H9 (cell line): ENCODE results near the gene OXCT1. TPM values are rescaled to one million over a fixed set of nuclear protein-coding genes. Genes with fewer than 3 reads are reported as not detected.

ENCODE experiments used
- DNase-seq: peaks from one replicate; pipeline ENCODE4 v3.0.0-alpha.2; 2017
- H2AFZ ChIP-seq: one replicate; pipeline ENCODE4 v1.6.1; 2013; ENCODE audit warnings: mild to moderate bottlenecking, low read length, control low read depth, moderate library complexity
- H2AK5ac ChIP-seq: 2 replicates; pipeline ENCODE4 v1.6.1; 2013; ENCODE audit warnings: low read length, control low read depth, mixed read lengths; ENCODE audit not compliant: insufficient read length
- H2BK120ac ChIP-seq: one replicate; pipeline ENCODE4 v1.6.1; 2013; ENCODE audit warnings: low read depth, mild to moderate bottlenecking, low read length, control low read depth, inconsistent platforms; ENCODE audit not compliant: poor library complexity, severe bottlenecking
- H2BK12ac ChIP-seq: 2 replicates; pipeline ENCODE4 v1.6.1; 2013; ENCODE audit warnings: low read length, control low read depth, mixed read lengths, low read depth; ENCODE audit not compliant: insufficient read length
- H2BK15ac ChIP-seq: 2 replicates; pipeline ENCODE4 v1.6.1; 2013; ENCODE audit warnings: low read depth, low read length, control low read depth
- H2BK20ac ChIP-seq: one replicate; pipeline ENCODE4 v1.6.1; 2013; ENCODE audit warnings: low read depth, mild to moderate bottlenecking, low read length, control low read depth, inconsistent platforms; ENCODE audit not compliant: poor library complexity, severe bottlenecking
- H2BK5ac ChIP-seq: 2 replicates; pipeline ENCODE4 v1.6.1; 2013; ENCODE audit warnings: low read length, control low read depth, mixed read lengths; ENCODE audit not compliant: insufficient read length
- H3K14ac ChIP-seq: 2 replicates; pipeline ENCODE4 v1.6.1; 2013; ENCODE audit warnings: low read length, control low read depth; ENCODE audit not compliant: insufficient read depth
- H3K18ac ChIP-seq: 2 replicates; pipeline ENCODE4 v1.6.1; 2013; ENCODE audit warnings: low read depth, mild to moderate bottlenecking, mixed read lengths, low read length, control low read depth; ENCODE audit not compliant: insufficient read length
- H3K23ac ChIP-seq: 2 replicates; pipeline ENCODE4 v1.6.1; 2013; ENCODE audit warnings: low read length, control low read depth, mixed read lengths, low read depth; ENCODE audit not compliant: insufficient read length
- H3K23me2 ChIP-seq: 2 replicates; pipeline ENCODE4 v1.6.1; 2013; ENCODE audit warnings: low read depth, mild to moderate bottlenecking, mixed read lengths, low read length, control low read depth; ENCODE audit not compliant: insufficient read length, poor library complexity, severe bottlenecking
- H3K27ac ChIP-seq: 2 replicates; pipeline ENCODE4 v1.5.1; 2013; ENCODE audit warnings: low read length, control low read depth, mixed read lengths, low read depth; ENCODE audit not compliant: insufficient read length
- H3K27me3 ChIP-seq: 2 replicates; pipeline ENCODE4 v1.6.1; 2013; ENCODE audit warnings: low read length, control low read depth, inconsistent platforms; ENCODE audit not compliant: insufficient read depth
- H3K4ac ChIP-seq: 2 replicates; pipeline ENCODE4 v1.6.1; 2013; ENCODE audit warnings: low read depth, mild to moderate bottlenecking, control low read depth, inconsistent platforms, low read length, moderate library complexity
- H3K4me1 ChIP-seq: 2 replicates; pipeline ENCODE4 v1.6.1; 2013; ENCODE audit warnings: low read length, control low read depth, inconsistent platforms; ENCODE audit not compliant: insufficient read depth
- H3K4me2 ChIP-seq: 2 replicates; pipeline ENCODE4 v1.6.1; 2013; ENCODE audit warnings: low read length, control low read depth, mixed read lengths; ENCODE audit not compliant: insufficient read length, insufficient read depth
- H3K56ac ChIP-seq: 2 replicates; pipeline ENCODE4 v1.6.1; 2013; ENCODE audit warnings: low read depth, mild to moderate bottlenecking, mixed read lengths, low read length, control low read depth; ENCODE audit not compliant: insufficient read length
- H3K79me1 ChIP-seq: 2 replicates; pipeline ENCODE4 v1.6.1; 2013; ENCODE audit warnings: low read depth, mild to moderate bottlenecking, moderate library complexity, low read length, control low read depth, inconsistent platforms; ENCODE audit not compliant: insufficient read depth, poor library complexity, severe bottlenecking
- H3K79me2 ChIP-seq: 2 replicates; pipeline ENCODE4 v1.6.1; 2013; ENCODE audit warnings: low read length, control low read depth, inconsistent platforms; ENCODE audit not compliant: insufficient read depth
- H3K9ac ChIP-seq: 2 replicates; pipeline ENCODE4 v1.6.1; 2013; ENCODE audit warnings: low read length, control low read depth, mixed read lengths; ENCODE audit not compliant: insufficient read length; ENCODE audit errors: extremely low read depth
- H3K9me3 ChIP-seq: one replicate; pipeline ENCODE4 v1.6.1; 2013; ENCODE audit warnings: low read depth, low read length, inconsistent platforms; ENCODE audit not compliant: control insufficient read depth
- H3T11ph ChIP-seq: one replicate; pipeline ENCODE4 v1.6.1; 2013; ENCODE audit warnings: mild to moderate bottlenecking, low read length, control low read depth, inconsistent platforms
- H4K20me1 ChIP-seq: one replicate; pipeline ENCODE4 v1.6.1; 2013; ENCODE audit not compliant: control insufficient read depth, insufficient read length, insufficient read depth
- H4K5ac ChIP-seq: 2 replicates; pipeline ENCODE4 v1.6.1; 2013; ENCODE audit warnings: low read depth, mild to moderate bottlenecking, mixed read lengths, low read length, control low read depth; ENCODE audit not compliant: insufficient read length
- H4K8ac ChIP-seq: replicated peaks from 2 replicates; pipeline ENCODE4 v1.6.1; 2013; ENCODE audit warnings: low read length, control low read depth, mixed read lengths, low read depth; ENCODE audit not compliant: insufficient read length
- H4K91ac ChIP-seq: 2 replicates; pipeline ENCODE4 v1.6.1; 2013; ENCODE audit warnings: low read depth, mild to moderate bottlenecking, moderate library complexity, mixed read lengths, low read length, control low read depth; ENCODE audit not compliant: insufficient read length
- H3K27ac Mint-ChIP-seq, 3 experiments: 2 replicates in 2 of 3; 3 replicates in 1 of 3; pipeline ENCODE4 v1.8.0; 2020 to 2021; ENCODE audit warnings: mixed read lengths in 3 of 3, mild to moderate bottlenecking in 1 of 3, moderate library complexity in 1 of 3
- H3K27me3 Mint-ChIP-seq: 2 replicates; pipeline ENCODE4 v1.8.0; 2021; ENCODE audit warnings: low read depth, mild to moderate bottlenecking, moderate library complexity, mixed read lengths
- H3K36me3 Mint-ChIP-seq, 3 experiments: 2 replicates in 2 of 3; 3 replicates in 1 of 3; pipeline ENCODE4 v1.8.0; 2020 to 2021; ENCODE audit warnings: low read depth in 3 of 3, mixed read lengths in 3 of 3; ENCODE audit not compliant: insufficient read depth in 1 of 3
- H3K4me1 Mint-ChIP-seq, 2 experiments: 2 replicates each; pipeline ENCODE4 v1.8.0; 2020; ENCODE audit warnings: mixed read lengths in 2 of 2
- H3K4me3 Mint-ChIP-seq, 2 experiments: 2 replicates in 1 of 2; 3 replicates in 1 of 2; pipeline ENCODE4 v1.8.0; 2020 to 2021; ENCODE audit warnings: mild to moderate bottlenecking in 2 of 2, mixed read lengths in 2 of 2, moderate library complexity in 1 of 2
- H3K9me3 Mint-ChIP-seq, 2 experiments: 2 replicates in 1 of 2; 3 replicates in 1 of 2; pipeline ENCODE4 v1.8.0; 2020; ENCODE audit warnings: mild to moderate bottlenecking in 2 of 2, mixed read lengths in 2 of 2, moderate library complexity in 1 of 2
- CTCF ChIP-seq: fragments of 200-600 bp; sonication (generic); conservative IDR thresholded peaks from 3 replicates; pipeline ENCODE4 v1.8.0; 2021; ENCODE audit warnings: antibody characterized with exemption, mild to moderate bottlenecking
- WGBS: extraction: QIAGEN DNeasy Blood & Tissue Kit; methylation state at CpG from one replicate; pipeline ENCODE4 v1.1.7; 2013; ENCODE audit warnings: missing lambda C conversion rate, low lambda C conversion rate, mixed read lengths; ENCODE audit not compliant: insufficient read length; ENCODE audit errors: extremely low coverage; 5-methylcytosine and 5-hydroxymethylcytosine counted together
- total RNA-seq: library from RNA; stranded (reverse); gene quantifications from 2 replicates; pipeline ENCODE4 v1.2.1, GENCODE V29; 2021

Gene OXCT1
- total RNA-seq, 1 experiment from 2014 or later, result 25.6 TPM

- Histone ChIP-seq H3K79me2 (no peaks in the 10 kb centered on the region), H2BK12ac (no peak overlapping the region), H3K14ac (no peak overlapping the region), H2BK5ac (no peak overlapping the region), H3K4me2 (no peak overlapping the region), H3K79me1 (no peaks in the 10 kb centered on the region), H3K18ac (no peak overlapping the region), H2BK20ac (no peak overlapping the region), H3T11ph (no peak overlapping the region), H2BK15ac (no peak overlapping the region), H3K23ac (no peak overlapping the region), H3K56ac (no peak overlapping the region), H4K91ac (no peak overlapping the region), H2AK5ac (no peak overlapping the region), H2BK120ac (no peak overlapping the region), H3K4me1 (no peaks in the 10 kb centered on the region), H3K27ac (no peak overlapping the region), H2AFZ (no peak overlapping the region), H3K4ac (no peak overlapping the region), H3K23me2 (no peaks in the 10 kb centered on the region), H3K27me3 (no peaks in the 10 kb centered on the region), H3K9ac (no peak overlapping the region), H3K9me3 (no peaks in the 10 kb centered on the region), H4K20me1 (no peaks in the 10 kb centered on the region), H4K5ac (no peak overlapping the region), H4K8ac (no peak overlapping the region)
- WGBS, result no CpG with 5 or more reads among the region's 2 CpGs
- H3K9me3 Mint-ChIP-seq, result peaks cover 0 to 9% of the 10 kb centered on the region in 2 experiments; a peak in 4 of 5 replicates
- H3K27ac Mint-ChIP-seq, result no peak overlapping the region
- no peaks in the 10 kb centered on the region for H3K27me3 Mint-ChIP-seq
- no peak for DNase-seq
- H3K4me3 Mint-ChIP-seq, result no peak overlapping the region
- H3K36me3 Mint-ChIP-seq, result peaks cover 31 to 42% (median 35%) of the 10 kb centered on the region in 3 experiments
- TF ChIP-seq CTCF, result no peak
- no peaks in the 10 kb centered on the region for H3K4me1 Mint-ChIP-seq
Measured at GRCh38 chr5:41852293-41852692, 17.9 kb downstream of the OXCT1 start.
